ENCODE measurements around the gene DYNLL1.
A peak's percentile ranks its signal among the peaks of the same experiment; 100 is the strongest.
"Not testable (repeated sequence)": the region's sequence is repeated elsewhere in the genome, so short reads cannot be mapped to it uniquely, and the experiment has no call there.

The DYNLL1 gene

DNA sequence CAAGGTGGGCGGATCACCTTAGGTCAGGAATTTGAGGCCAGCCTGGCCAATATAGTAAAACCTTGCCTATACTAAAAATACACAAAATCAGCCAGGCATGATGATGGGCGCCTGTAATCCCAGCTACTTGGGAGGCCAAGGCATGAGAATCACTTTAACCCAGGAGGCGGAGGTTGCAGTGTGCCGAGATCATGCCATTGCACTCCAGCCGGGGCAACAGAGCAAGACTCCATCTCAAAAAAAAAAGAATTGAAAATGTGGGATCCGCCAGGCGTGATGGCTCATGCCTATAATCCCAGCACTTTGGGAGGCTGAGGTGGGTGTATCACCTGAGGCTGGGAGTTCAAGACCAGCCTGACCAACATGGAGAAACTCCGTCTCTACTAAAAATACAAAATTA lies 23.4 kb downstream of the DYNLL1 start:
- not testable (repeated sequence) for DNase-seq

DNA sequence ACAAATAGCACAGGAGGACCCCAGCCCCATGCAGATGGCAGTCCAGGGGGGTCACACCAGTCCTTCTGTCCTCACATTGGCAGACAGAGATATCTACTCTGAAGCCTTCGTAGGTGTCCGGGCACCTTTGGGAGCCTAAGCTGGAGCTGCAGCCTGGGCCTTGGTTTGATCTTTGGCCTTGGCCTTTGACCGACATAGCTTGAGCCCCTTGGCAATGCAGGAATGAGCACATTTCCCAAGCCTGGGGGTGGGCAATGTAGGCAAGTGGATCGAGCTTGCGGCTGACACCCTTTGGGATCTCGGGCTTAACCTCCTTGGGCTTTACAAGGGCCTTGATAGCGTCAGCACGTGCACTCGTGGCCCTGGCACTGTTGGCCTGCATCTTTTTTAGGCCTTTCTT lies 26.7 kb downstream of the DYNLL1 start:
- no peak for DNase-seq

DNA sequence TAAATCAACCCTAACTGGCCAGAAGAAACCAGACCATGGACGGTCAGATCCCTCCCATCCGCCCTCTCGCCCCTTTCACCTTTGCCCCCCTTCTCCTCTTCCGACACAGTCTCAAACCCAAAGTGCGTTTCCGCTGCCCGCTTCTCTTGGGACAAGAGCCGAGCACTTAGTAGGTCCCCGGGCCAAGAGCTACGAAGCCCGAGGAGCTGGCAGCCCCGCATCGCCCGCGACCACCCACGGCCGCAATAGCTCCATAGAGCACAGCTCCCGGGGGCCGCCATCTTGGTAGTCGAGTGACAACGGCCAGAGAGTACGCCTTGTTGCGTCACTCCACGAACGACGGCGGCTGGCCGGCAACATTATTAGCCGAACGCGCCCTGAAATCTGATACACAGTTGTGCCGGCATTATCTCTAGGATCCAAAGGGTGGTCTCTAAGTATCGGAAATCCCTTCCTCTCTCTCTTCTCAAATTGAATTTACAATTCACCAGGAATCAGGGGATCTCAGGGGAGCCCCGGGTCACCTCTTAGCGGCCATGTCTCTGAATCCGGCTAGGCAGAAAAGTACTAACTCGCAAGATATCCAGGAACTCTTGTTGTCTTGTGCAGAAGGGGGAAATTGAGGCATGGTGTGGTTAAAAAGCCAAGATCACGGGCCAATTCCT lies 33.1 kb downstream of the DYNLL1 start, which contains the start of gene COQ5:
Gene COQ5, minus strand, starts transcription at position 298 of the 665 bp plus-strand sequence. Its CDS starts 17 bp downstream, at position 281.
- DNase-seq = peak; percentile 90

DNA sequence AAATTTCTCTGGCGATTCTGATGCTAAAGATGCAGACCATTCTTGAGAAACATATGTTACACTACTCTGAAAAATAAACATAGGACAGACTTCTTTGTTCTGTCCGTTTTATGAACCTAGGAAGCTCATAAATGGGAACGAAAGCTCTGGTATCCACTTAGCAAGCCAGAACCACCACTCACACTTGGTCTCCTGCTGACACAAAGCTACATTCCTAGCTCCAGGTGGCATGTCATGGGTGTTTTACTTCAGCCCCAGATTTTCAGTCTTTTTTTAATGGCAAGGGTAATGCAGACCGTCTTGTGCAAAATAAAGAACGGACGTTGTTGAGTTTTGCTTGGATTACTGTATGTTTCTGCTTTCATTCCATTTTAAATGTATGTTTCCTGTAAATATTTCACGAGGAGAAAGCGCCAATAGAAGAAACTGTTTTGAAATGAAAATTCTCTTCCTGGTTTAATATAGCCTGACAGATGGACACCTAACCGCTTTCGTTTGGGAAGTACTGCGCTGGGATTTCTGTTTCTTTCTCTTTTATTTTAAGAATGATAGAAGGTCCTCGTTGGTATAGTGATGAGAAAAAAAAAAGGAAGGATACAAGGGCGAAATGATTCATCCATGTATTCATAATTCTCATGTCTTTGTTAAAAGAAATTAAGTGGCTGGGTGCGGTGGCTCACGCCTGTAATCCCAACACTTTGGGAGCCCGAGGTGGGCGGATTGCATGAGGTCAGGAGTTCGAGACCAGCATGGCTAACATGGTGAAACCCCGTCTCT lies 33.9 kb downstream of the DYNLL1 start:
- DNase-seq = no peak

DNA sequence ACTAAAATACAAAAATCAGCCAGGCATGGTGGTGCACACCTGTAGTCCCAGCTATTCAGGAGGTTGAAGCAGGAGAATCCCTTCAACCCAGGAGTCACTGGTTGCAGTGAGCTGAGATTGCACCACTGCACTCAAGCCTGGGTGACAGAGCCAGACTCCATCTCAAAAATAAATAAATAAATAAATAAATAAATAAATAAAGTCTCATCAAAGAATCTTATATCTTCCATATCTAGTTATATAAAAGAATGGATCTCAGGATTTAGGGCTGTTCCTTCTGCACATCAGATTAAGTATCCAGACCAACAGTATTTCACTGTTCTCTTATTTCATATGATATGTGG lies 34.5 kb downstream of the DYNLL1 start:
- not testable (repeated sequence) for DNase-seq

DNA sequence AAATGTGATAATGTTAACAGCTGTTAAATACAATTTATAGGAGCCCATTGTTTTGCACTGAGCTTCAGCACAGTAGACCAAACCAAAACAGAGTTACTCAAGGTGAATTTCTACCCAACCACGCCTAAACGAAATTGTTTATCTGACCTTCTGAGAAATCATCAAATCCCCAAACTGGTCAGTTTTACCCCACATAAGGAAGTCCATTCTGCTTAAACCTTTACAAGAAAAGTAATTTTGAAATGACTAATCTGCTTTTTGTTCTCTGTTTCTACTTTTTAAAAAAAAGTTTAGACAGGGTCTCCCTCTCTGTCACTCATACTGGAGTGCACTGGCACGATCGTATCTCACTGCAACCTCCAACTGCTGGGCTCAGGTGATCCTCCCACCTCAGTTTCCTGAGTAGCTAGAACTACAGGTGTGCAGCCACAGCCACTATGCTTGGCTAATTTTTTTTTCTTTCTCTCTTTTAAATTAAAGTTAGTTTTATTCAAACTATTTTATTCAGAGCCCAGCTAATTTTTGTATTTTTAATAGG lies 36.9 kb downstream of the DYNLL1 start:
- no peak for DNase-seq

DNA sequence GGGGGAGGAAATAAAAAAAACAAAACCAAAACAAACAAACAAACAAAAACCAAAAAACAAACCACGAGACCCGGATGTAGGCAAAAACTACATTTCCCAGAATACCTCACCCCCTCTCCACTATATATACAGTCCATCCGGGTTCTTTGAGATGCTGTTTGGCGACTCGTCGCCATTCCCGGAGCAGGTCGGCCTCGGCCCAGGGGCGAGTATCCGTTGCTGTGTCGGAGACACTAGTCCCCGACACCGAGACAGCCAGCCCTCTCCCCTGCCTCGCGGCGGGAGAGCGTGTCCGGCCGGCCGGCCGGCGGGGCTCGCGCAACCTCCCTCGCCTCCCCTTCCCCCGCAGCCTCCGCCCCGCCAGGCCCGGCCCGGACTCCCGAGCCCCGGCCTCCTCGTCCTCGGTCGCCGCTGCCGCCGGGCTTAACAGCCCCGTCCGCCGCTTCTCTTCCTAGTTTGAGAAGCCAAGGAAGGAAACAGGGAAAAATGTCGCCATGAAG lies 38.3 kb downstream of the DYNLL1 start, which contains the start of gene RNF10:
Gene RNF10, plus strand, starts transcription at position 154 of the 500 bp plus-strand sequence. CDS start 456 bp downstream, outside the sequence.
- DNase-seq = peak; percentile 93

DNA sequence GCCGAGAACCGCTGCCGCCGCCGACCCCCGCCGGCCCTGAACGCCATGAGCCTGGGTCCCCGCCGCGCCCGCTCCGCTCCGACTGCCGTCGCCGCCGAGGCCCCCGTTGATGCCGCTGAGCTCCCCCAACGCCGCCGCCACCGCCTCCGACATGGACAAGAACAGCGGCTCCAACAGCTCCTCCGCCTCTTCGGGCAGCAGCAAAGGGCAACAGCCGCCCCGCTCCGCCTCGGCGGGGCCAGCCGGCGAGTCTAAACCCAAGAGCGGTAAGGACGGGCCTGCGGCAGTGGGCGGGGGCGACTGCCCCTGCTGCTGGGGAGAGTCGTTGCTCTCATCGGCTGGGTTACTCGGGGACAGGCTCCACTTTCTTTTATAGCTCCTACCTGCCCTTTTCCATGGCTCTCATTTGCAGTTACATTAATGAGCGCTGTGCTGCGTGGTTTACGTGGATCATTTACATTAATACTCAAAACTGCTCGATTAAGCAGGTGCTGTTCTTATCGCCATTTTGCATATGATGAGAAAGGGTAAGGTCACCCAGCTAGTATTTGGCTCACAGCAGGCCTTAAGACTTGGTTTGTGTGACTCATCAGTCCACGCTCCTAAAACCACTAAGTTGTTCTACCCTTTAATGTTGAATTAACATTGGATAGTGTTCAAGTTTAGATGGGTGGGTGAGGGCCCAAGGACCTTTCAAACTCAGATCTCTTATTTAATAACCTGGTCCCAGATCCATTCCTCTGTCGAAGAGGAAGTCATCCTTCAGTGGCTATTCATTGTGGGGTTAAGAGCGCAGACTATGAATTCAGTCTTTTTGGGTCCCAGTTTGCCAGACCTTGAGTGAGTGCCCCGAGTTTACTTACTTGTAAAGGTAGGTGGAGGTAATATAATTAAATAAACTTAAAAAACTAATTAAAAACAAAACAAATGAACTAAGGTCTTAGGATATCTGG lies 39.1 kb downstream of the DYNLL1 start:
- peak; percentile 62 for DNase-seq

DNA sequence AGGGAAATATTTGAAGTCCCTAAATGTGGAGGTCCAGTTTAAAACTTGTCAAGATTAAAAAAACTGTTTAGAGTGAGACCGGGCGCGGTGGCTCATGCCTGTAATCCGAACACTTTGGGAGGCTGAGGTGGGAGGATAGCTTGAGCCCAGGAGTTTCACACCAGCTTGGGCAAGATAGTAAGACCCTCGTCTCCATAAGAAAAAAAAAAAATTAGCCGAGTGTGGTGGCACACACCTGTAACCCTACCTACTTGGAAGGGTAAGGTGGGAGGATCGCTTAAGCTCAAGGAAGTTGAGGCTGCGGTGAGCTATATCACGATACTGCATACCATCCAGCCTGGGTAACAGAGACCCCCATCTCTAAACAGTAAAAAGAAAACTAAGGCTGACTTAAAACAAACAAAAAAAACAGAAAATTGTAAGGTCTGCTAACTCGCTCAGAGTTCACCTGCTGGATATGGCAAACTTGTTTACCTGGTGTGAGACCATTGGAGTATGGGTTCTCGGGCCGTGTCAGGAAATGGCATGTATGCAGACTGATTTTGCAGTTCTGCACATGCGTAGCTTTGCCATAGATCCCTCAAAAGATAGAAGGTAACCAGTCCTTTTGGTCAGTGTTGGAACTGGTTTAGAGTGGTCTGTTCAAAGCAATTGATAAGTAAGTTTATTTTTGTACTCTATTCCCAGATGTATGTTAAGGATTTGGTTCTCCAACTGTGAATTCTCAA lies 40.3 kb downstream of the DYNLL1 start:
- peak; percentile 54 for DNase-seq

DNA sequence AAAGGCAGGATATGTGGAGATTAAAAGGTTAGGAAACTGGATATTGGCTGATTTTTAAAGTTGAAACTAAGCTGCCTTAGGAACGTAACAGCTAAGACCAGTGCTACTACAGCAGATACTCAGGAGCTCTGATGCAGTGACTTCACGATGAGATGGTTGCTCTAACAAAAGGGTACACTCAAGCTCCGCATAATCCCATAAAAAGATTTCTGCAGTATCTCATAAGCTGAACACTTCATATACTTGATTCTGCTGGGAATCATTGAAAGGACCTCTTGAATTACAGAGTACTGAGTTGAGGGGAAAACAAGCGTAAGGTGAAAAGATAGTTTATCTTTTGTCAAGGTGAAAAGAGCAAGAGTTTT lies 41.9 kb downstream of the DYNLL1 start:
- DNase-seq = no peak

DNA sequence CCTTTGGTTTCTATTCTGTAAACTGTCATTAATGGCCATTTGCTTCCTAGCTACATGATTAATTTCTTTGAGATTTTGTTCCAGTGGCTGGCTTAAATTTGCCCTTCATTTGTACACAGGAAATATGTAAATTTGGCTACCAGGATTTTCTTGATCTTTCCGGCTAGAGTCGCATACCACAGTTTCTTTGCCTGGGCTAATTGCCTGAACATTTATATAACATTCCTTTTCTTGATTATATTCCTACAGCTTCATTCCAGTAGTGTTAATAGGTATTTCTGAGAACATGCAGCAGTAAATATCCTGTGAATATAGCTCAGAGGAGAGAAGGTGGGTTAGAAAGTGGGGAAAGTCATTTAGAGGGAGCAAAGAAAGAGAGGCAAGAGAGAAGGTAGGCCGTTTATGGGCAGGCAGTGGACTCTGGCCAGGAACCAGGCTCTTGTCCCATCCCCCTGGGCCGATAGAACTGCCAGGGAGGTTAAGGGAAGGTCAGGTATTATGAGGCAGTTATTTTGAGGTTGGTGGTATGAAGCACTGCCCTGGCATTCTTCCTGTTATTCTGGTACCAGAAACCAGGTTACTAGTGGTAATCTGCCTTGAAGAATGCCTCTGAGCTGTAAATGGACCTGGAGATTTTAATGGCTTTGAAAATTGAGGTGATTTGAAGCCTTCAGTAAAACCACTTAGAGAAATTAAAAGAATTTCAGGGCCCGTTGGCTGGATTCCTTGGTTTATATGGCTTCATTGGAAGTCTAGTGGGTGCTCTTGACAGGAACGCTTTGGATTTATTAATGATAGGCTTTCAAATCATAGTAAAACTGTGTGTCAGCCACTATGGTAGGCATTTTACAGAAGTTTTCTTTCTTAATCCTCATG lies 42.6 kb downstream of the DYNLL1 start:
- peak; percentile 28 for DNase-seq

DNA sequence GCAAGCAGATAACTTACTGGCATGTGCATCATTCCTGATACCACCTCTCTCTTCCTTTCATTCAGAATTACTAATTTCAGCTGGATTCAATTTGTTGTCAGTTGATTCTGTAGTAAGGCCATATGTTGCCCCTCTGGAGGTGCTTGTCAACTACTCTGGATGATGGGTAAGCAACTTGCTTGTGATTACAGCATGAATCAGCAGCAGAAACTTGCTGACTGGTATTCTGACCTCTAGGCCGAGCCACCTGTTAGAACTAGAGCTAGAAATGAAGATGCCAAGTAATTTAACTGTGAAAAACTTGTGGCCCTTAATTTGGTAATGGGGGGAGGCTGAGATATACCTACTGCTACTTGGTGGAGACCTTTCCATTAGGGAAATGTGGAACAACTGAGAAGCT lies 43.4 kb downstream of the DYNLL1 start:
- peak; percentile 74 for DNase-seq

DNA sequence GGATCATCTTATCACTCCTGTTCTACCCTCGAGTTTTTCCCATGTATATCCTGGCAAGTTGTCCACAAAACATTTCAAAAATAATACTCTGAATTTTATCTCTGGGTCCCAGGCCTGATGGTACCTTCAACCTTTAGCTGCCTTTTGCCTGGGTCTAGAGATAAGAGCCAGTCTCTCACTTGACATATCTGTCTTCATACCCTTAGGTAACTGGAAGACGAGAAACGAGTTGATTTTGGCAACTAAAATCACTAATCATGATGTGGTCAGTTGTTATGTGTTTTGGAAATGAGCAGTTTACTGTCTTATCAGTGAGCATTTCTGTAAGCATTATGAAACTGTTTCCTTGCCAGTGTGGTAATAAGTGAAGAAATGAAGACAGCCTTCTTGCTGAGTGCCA lies 44.5 kb downstream of the DYNLL1 start:
- peak; percentile 50 for DNase-seq

DNA sequence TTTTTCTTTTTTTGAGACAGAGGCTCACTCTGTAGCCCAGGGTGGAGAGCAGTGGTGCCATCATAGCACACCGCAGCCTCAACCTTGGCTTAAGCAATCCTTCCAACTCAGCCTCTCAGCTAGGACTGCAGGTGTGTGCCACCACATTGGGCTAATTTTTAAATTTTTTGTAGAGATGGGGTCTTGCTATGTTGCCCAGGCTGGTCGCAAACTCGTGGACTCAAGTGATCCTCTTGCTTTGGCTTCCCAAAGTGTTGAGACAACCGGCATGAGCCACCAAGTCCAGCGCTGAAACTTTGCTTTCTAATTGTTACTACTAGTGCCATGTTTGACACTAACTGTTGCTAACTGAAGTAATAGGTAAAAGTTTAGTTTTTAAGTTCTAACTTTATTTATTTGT lies 46.3 kb downstream of the DYNLL1 start:
- DNase-seq = no peak

DNA sequence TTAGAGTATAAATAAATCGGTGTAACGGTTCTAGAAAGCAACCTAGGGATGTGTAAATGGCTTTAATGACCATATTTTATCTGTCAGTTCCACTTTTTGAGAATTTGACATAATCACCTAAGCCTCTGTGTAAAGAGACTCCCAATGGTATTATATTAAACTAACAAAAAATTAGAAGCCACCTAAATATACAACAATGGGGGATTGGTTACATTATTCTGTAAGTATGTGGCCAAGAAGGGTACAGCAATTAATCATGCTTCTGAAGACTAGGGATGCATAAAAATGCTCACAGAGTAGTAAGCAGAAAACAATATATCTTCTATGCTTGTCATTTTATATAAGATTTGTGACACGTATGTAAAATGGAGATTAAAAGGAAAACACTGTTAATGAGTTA lies 48.8 kb downstream of the DYNLL1 start:
- no peak for DNase-seq

DNA sequence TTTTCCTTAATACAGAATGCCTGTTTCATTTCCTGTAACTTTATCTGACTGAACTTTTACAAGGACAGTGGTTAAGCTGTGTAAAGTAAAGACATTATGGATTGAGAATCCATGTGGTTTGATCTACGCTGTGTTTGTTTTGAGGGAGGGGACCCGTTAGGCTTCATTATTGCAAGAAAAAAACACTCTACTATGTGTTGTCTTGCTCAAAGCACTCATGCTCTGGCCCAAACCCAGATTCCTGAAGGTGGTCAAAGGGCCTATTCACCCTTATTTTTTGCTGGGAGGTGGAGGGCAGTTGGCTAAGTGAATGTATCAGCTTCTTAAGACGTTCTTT lies 50.1 kb downstream of the DYNLL1 start:
- DNase-seq = no peak

Data from activated CD4-positive, alpha-beta T cell treated with anti-CD3 and anti-CD28 coated beads, Interleukin-10, Interleukin-2, amounts not matched to agents 100 ng/mL and 50 ng/mL, durations not matched to agents 16 hours and 8 hours (primary cell).